HUES6 (cell line): ENCODE results near the gene KCNMA1.

Source experiments
- H3K27ac ChIP-seq: 2 replicates; pipeline ENCODE4 v1.7.0; 2013; ENCODE audit warnings: low read depth, mild to moderate bottlenecking, low read length, inconsistent platforms
- H3K27me3 ChIP-seq: 2 replicates; pipeline ENCODE4 v1.6.1; 2013; ENCODE audit warnings: low read length; ENCODE audit not compliant: control insufficient read depth, insufficient read depth
- H3K36me3 ChIP-seq: 2 replicates; pipeline ENCODE4 v1.6.1; 2013; ENCODE audit warnings: low read length; ENCODE audit not compliant: control insufficient read depth, insufficient read depth
- H3K4me1 ChIP-seq: 2 replicates; pipeline ENCODE4 v1.6.1; 2013; ENCODE audit warnings: low read length; ENCODE audit not compliant: control insufficient read depth, insufficient read depth
- H3K4me3 ChIP-seq: 2 replicates; pipeline ENCODE4 v1.5.1; 2013; ENCODE audit warnings: low read depth, low read length
- H3K9ac ChIP-seq: one replicate; pipeline ENCODE4 v1.6.1; 2013; ENCODE audit warnings: mild to moderate bottlenecking, low read length
- H3K9me3 ChIP-seq: 2 replicates; pipeline ENCODE4 v1.6.1; 2013; ENCODE audit warnings: low read depth, low read length; ENCODE audit not compliant: control insufficient read depth, insufficient read depth

KCNMA1 gene

GRCh38 chr10:77283326-77283725, 354.3 kb downstream of the KCNMA1 start:
- Histone ChIP-seq H3K4me3 (no peak overlapping the region), H3K9me3 (peaks cover 6% of the 10 kb centered on the region; the same call in 1 of the 2 replicates), H3K9ac (no peak overlapping the region), H3K4me1 (peaks cover 23% of the 10 kb centered on the region), H3K36me3 (no peaks in the 10 kb centered on the region), H3K27me3 (no peaks in the 10 kb centered on the region; the same call in 1 of the 2 replicates), H3K27ac (no peak overlapping the region)

GRCh38 chr10:77282163-77282562, 355.4 kb downstream of the KCNMA1 start:
- Histone ChIP-seq H3K27ac (no peak overlapping the region), H3K4me1 (peaks cover 12% of the 10 kb centered on the region), H3K9me3 (peaks cover 6% of the 10 kb centered on the region; the same call in 1 of the 2 replicates), H3K4me3 (no peak overlapping the region), H3K9ac (no peak overlapping the region), H3K27me3 (no peaks in the 10 kb centered on the region; the same call in 1 of the 2 replicates), H3K36me3 (no peaks in the 10 kb centered on the region)

GRCh38 chr10:77281719-77282118, 355.9 kb downstream of the KCNMA1 start:
- Histone ChIP-seq H3K9me3 (peaks cover 6% of the 10 kb centered on the region; the same call in 1 of the 2 replicates), H3K4me1 (peaks cover 7% of the 10 kb centered on the region), H3K36me3 (no peaks in the 10 kb centered on the region), H3K27me3 (no peaks in the 10 kb centered on the region; the same call in 1 of the 2 replicates), H3K27ac (no peak overlapping the region), H3K9ac (no peak overlapping the region), H3K4me3 (no peak overlapping the region)

GRCh38 chr10:77279207-77279606, 358.4 kb downstream of the KCNMA1 start:
- peaks cover 6% of the 10 kb centered on the region; the same call in 1 of the 2 replicates for H3K9me3 ChIP-seq
- H3K36me3 ChIP-seq = no peaks in the 10 kb centered on the region
- no peak overlapping the region for H3K27ac ChIP-seq
- no peak overlapping the region for H3K9ac ChIP-seq
- no peaks in the 10 kb centered on the region; the same call in 1 of the 2 replicates for H3K27me3 ChIP-seq
- no peak overlapping the region for H3K4me3 ChIP-seq
- H3K4me1 ChIP-seq = no peaks in the 10 kb centered on the region

GRCh38 chr10:77274046-77274795, 363.4 kb downstream of the KCNMA1 start:
- Histone ChIP-seq H3K27ac (no peak overlapping the region), H3K36me3 (no peaks in the 10 kb centered on the region), H3K4me1 (no peaks in the 10 kb centered on the region), H3K9ac (no peak overlapping the region), H3K27me3 (no peaks in the 10 kb centered on the region), H3K4me3 (no peak overlapping the region), H3K9me3 (no peaks in the 10 kb centered on the region)

- Histone ChIP-seq H3K9ac (no peak overlapping the region), H3K4me1 (no peaks in the 10 kb centered on the region), H3K27me3 (no peaks in the 10 kb centered on the region; the same call in 1 of the 2 replicates), H3K27ac (no peak overlapping the region), H3K9me3 (no peaks in the 10 kb centered on the region), H3K4me3 (no peak overlapping the region), H3K36me3 (no peaks in the 10 kb centered on the region)
Measured at GRCh38 chr10:77269163-77269562, 368.4 kb downstream of the KCNMA1 start.

- Histone ChIP-seq H3K27ac (no peak overlapping the region), H3K9me3 (no peaks in the 10 kb centered on the region), H3K36me3 (no peaks in the 10 kb centered on the region), H3K27me3 (no peaks in the 10 kb centered on the region; the same call in 1 of the 2 replicates), H3K4me1 (no peaks in the 10 kb centered on the region), H3K9ac (no peak overlapping the region), H3K4me3 (no peak overlapping the region)
Measured at GRCh38 chr10:77268721-77269120, 368.9 kb downstream of the KCNMA1 start.

GRCh38 chr10:77267703-77268675, 369.6 kb downstream of the KCNMA1 start:
- no peak overlapping the region for H3K9ac ChIP-seq
- H3K36me3 ChIP-seq = no peaks in the 10 kb centered on the region
- no peaks in the 10 kb centered on the region for H3K4me1 ChIP-seq
- H3K27me3 ChIP-seq = no peaks in the 10 kb centered on the region; the same call in 1 of the 2 replicates
- H3K9me3 ChIP-seq = no peaks in the 10 kb centered on the region
- H3K4me3 ChIP-seq = no peak overlapping the region
- H3K27ac ChIP-seq = no peak overlapping the region

- no peak overlapping the region for H3K27ac ChIP-seq
- H3K27me3 ChIP-seq = no peaks in the 10 kb centered on the region; the same call in 1 of the 2 replicates
- H3K4me1 ChIP-seq = no peaks in the 10 kb centered on the region
- no peaks in the 10 kb centered on the region for H3K9me3 ChIP-seq
- H3K9ac ChIP-seq = no peak overlapping the region
- H3K4me3 ChIP-seq = no peak overlapping the region
- H3K36me3 ChIP-seq = no peaks in the 10 kb centered on the region
Measured at GRCh38 chr10:77266242-77266641, 371.4 kb downstream of the KCNMA1 start.

- no peaks in the 10 kb centered on the region for H3K9me3 ChIP-seq
- H3K9ac ChIP-seq = no peak overlapping the region
- H3K4me3 ChIP-seq = no peak overlapping the region
- no peaks in the 10 kb centered on the region for H3K4me1 ChIP-seq
- no peaks in the 10 kb centered on the region; the same call in 1 of the 2 replicates for H3K27me3 ChIP-seq
- no peaks in the 10 kb centered on the region for H3K36me3 ChIP-seq
- no peak overlapping the region for H3K27ac ChIP-seq
Measured at GRCh38 chr10:77264527-77264926, 373.1 kb downstream of the KCNMA1 start.
